Measurements from ENCODE around the gene NAALAD2. TPM values are rescaled to one million over a fixed set of nuclear protein-coding genes. Genes with fewer than 3 reads are reported as not detected.
A peak's percentile ranks its signal among the peaks of the same experiment; 100 is the strongest.
"Not testable (repeated sequence)": the region's sequence is repeated elsewhere in the genome, so short reads cannot be mapped to it uniquely, and the experiment has no call there.

The NAALAD2 gene
- total RNA-seq, 1 experiment from 2014 or later: not detected

GRCh38 chr11:90189011-90189410 lies 54.5 kb downstream of the NAALAD2 start:
- DNase-seq (ENCODE audit: extremely low read depth, low read depth): no peak

GRCh38 chr11:90192869-90193582 lies 58.6 kb downstream of the NAALAD2 start:
- DNase-seq (ENCODE audit: extremely low read depth, low read depth): no peak

GRCh38 chr11:90197377-90197776 lies 62.9 kb downstream of the NAALAD2 start:
- no peak for DNase-seq (ENCODE audit: extremely low read depth, low read depth)

- DNase-seq (ENCODE audit: extremely low read depth, low read depth): no peak
These were observed 67.9 kb downstream of the NAALAD2 start for GRCh38 chr11:90202342-90202741.

- no peak for DNase-seq (ENCODE audit: extremely low read depth, low read depth)
These were observed 69.9 kb downstream of the NAALAD2 start for GRCh38 chr11:90204407-90204806.

GRCh38 chr11:90204832-90205646 lies 70.6 kb downstream of the NAALAD2 start:
- DNase-seq (ENCODE audit: extremely low read depth, low read depth): peak; percentile 41

- DNase-seq (ENCODE audit: extremely low read depth, low read depth): not testable (repeated sequence)
These were observed 73.5 kb downstream of the NAALAD2 start for GRCh38 chr11:90207992-90208391.

GRCh38 chr11:90208857-90209256 lies 74.4 kb downstream of the NAALAD2 start:
- DNase-seq (ENCODE audit: extremely low read depth, low read depth): no peak

- no peak for DNase-seq (ENCODE audit: extremely low read depth, low read depth)
These were observed 78.9 kb downstream of the NAALAD2 start for GRCh38 chr11:90213322-90213721.

GRCh38 chr11:90216611-90217010 lies 82.1 kb downstream of the NAALAD2 start:
- DNase-seq (ENCODE audit: extremely low read depth, low read depth): no peak

- DNase-seq (ENCODE audit: extremely low read depth, low read depth): no peak
These were observed 84.1 kb downstream of the NAALAD2 start for GRCh38 chr11:90218606-90219005.

- no peak for DNase-seq (ENCODE audit: extremely low read depth, low read depth)
These were observed 85.0 kb downstream of the NAALAD2 start for GRCh38 chr11:90219438-90219837.

- no peak for DNase-seq (ENCODE audit: extremely low read depth, low read depth)
These were observed 85.9 kb downstream of the NAALAD2 start for GRCh38 chr11:90220391-90220790.

GRCh38 chr11:90221803-90222458 lies 87.5 kb downstream of the NAALAD2 start:
- no peak for DNase-seq (ENCODE audit: extremely low read depth, low read depth)

- DNase-seq (ENCODE audit: extremely low read depth, low read depth): peak; percentile 83
These were observed 88.2 kb downstream of the NAALAD2 start, which contains the start of gene CHORDC1 for GRCh38 chr11:90222459-90223247. CHORDC1 (minus strand) TSS chr11:90223049; CDS start chr11:90222954, 95 bp downstream.

GRCh38 chr11:90223248-90223585 lies 88.8 kb downstream of the NAALAD2 start:
- no peak for DNase-seq (ENCODE audit: extremely low read depth, low read depth)

- no peak for DNase-seq (ENCODE audit: extremely low read depth, low read depth)
These were observed 93.6 kb downstream of the NAALAD2 start for GRCh38 chr11:90228056-90228455.

GRCh38 chr11:90229791-90230190 lies 95.3 kb downstream of the NAALAD2 start:
- no peak for DNase-seq (ENCODE audit: extremely low read depth, low read depth)

- no peak for DNase-seq (ENCODE audit: extremely low read depth, low read depth)
These were observed 100.5 kb downstream of the NAALAD2 start for GRCh38 chr11:90234977-90235376.

- no peak for DNase-seq (ENCODE audit: extremely low read depth, low read depth)
These were observed 101.1 kb downstream of the NAALAD2 start for GRCh38 chr11:90235526-90235925.

- no peak for DNase-seq (ENCODE audit: extremely low read depth, low read depth)
These were observed 102.5 kb downstream of the NAALAD2 start for GRCh38 chr11:90237004-90237403.
